GM21723 (cell line): Measurements from ENCODE around the gene CCL2.

ENCODE experiments used
- ATAC-seq: cut with Tn5 transposase; IDR thresholded peaks from one replicate; pipeline ENCODE4 v1.9.1; 2021; ENCODE audit warnings: mild to moderate bottlenecking, moderate library complexity; ENCODE audit not compliant: unreplicated experiment

CCL2 gene

DNA sequence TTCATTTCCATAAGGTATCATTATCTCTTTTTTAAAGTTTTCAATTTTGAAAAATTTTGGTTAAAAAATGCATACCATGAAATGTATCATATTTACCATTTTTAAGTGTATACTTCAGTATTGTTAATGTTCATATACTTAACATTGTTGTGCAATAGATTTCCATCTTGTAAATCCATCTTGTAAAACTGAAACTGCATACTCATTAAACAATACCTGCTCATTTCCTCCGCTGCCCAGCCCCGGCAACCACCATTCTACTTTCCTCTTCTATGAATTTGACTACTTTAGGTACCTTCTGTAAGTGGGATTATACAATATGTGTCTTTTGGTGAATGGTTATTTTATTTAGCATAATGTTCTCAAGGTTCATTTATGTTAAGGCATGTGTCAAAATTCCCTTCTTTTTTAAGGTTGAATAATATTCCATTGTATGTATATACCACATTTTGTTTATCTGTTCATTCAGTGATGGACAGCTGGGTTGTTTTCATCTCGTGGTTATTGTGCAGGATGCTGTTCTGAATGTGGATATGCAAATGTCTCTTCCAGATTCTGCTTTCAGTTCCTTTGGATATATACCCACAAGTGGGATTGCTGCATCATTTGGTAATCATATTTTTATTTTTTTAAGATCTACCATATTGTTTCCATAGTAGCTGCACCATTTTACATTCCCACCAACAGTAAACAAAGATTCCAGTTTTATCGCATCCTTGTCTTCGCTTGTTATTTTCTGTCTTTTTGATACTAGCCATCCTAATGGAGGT lies 6.7 kb downstream of the CCL2 start:
- ATAC-seq = no peak

DNA sequence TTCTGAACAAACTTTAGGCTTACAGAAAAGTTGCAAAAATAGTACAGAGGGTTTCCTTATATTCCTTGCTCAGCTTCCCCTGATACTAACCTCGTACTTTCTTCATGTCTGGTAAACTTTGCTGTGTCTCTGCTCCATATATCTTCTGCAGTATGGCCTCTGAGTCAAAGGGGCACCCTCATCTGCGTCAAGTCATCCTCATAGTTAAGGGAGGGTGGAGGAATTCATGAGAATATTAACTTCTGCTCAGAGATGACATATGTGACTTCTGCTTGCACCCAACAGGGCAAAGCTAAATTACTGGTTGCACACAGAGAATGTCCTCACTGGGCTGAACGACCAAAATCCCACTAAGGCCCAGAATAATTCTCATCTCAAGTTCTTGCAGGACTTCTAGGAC lies 10.6 kb downstream of the CCL2 start:
- no peak for ATAC-seq

DNA sequence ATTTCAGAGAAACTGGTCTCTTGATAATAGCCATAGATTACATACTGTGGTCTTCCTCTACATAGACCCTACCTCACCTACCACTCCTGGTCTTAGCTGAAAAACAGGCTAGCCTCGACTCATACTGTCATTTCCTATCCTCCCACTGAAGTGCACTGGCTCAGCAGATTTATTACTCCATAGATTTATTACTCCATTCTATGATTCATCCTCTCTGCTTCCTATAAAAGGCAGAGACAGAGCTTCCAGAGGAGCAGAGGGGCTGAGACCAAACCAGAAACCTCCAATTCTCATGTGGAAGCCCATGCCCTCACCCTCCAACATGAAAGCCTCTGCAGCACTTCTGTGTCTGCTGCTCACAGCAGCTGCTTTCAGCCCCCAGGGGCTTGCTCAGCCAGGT lies 14.9 kb downstream of the CCL2 start, which contains the start of gene CCL7:
CCL7 (plus strand) TSS at position 253 of the 400 bp plus-strand sequence; CDS start at position 323, 70 bp downstream.
- ATAC-seq = no peak

DNA sequence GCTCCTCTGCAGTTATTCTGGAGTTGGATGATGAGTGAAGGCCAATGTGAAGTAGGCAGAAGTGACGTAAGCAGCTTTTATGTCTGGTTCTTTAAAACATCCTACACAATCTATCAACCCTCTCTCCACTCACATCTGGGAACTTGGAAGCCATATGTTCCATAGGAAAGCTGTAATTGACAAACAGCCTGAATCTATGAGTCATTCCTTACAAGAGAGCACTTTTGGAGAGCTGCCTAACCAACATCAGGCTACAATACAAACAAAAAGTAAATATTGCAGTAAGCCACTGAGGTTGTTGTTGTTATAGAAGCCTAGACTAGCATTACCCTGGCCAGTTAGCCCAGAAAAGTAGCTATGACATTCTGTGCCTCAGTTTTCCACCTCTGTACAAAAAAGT lies 20.8 kb downstream of the CCL2 start:
- no peak for ATAC-seq

DNA sequence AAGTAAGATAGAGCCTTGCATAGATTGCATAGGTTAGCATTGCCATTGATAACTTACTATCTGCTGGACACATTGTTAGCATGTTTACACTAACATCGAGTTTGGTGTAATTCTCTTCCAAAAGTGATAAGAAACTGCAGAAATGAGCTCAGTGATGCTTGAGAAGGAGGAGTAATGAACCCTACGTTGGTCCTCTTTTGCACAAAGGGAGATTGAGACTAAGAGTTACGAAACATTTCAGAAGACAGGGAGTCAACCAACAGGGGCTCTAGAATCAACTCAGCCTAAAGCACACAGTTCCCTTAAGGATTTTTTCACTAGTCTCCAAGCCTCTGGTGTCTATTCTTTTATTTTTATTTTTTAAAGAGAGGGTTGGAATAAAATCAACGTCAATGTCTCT lies 21.7 kb downstream of the CCL2 start:
- no peak for ATAC-seq

DNA sequence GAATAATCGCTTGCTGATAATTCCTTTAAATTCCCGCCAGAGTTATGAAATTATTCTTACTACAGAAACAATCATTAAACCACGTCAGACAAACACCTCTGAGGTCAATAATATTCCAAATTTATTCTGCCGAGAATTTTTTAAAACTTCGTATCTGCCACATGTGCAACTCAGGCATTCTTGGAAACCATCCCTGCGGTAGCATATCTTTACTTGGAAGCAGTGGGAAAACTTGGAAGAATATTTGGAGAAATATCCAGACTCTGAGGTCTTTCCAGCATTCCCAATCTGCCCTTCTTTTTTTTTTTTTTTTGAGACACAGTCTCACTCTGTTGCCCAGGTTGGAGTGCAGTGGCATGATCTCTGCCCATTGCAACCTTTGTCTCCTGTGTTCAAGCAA lies 28.5 kb downstream of the CCL2 start:
- ATAC-seq = no peak

DNA sequence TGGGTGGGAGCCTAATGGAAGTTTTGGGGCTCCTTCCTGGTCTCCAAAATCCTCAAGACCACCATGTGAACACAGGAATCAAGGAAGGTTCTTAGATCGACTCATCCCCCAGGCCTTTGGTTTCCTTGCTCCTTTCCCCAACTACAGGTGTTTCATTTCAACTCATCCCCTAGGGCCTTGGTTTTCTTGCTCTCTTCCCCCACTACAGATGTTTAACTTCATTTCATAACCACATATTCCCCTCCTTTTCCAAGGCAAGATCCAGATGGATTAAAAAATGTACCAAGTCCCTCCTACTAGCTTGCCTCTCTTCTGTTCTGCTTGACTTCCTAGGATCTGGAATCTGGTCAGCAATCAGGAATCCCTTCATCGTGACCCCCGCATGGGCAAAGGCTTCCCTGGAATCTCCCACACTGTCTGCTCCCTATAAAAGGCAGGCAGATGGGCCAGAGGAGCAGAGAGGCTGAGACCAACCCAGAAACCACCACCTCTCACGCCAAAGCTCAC lies 30.3 kb downstream of the CCL2 start, which contains the start of gene CCL11:
CCL11 (plus strand) TSS at position 457 of the 507 bp plus-strand sequence. CDS start 67 bp downstream, outside the sequence.
- ATAC-seq = no peak

DNA sequence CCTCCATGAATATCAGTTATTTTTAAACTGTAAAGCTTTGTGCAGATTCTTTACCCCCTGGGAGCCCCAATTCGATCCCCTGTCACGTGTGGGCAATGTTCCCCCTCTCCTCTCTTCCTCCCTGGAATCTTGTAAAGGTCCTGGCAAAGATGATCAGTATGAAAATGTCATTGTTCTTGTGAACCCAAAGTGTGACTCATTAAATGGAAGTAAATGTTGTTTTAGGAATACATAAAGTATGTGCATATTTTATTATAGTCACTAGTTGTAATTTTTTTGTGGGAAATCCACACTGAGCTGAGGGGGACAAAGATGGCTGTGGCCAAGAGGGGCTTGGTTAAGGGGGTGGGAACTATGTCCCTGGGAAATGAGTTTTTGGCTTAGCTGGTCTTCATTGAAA lies 32.8 kb downstream of the CCL2 start:
- ATAC-seq = no peak

DNA sequence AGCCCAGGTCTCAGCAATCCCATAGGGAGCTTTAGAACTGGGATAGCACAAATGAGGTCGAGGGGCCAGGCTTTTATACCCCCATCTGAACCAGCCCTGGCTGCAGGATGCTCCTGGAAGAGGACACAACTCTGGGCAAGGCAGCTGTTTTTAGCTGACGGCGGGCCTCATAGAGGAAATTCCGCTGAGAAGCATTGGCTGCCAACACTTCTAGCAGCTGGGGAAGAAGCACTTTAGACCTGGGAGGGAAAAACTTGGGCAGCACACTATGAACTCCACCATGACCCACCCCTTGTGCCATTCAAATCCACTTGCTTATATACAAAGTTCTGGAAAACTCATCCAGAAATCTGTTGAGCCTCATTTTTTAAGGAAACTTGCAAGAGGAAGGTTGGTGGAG lies 35.5 kb downstream of the CCL2 start:
- ATAC-seq = no peak

DNA sequence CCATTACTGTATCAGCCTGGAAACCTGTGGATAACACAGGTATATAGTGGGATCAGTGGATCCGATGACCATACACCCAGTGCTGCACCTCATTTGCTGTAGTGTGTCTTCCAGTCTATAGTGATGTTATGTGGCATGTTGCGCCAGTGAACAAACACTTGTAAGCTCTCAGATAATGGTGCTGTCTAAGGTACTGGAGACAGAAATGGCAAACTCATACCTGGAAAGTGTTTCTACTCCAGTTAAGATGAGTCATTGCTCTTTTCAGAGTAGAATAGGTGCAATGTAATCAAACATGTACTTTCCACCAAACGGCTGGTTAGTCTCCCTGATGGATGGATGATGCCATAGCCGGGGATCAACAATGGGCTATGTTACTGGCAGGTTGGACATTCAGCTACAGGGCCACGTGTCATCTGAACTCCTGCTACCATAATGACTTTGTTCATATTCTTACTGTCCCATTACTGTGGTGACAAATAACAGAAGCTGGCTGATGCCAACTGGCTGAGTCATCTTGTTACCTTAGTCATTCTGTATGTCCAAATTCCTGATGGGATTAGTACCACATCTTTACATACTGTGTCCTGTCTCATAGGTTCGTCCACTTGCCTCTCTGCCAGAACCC lies 36.8 kb downstream of the CCL2 start:
- no peak for ATAC-seq

DNA sequence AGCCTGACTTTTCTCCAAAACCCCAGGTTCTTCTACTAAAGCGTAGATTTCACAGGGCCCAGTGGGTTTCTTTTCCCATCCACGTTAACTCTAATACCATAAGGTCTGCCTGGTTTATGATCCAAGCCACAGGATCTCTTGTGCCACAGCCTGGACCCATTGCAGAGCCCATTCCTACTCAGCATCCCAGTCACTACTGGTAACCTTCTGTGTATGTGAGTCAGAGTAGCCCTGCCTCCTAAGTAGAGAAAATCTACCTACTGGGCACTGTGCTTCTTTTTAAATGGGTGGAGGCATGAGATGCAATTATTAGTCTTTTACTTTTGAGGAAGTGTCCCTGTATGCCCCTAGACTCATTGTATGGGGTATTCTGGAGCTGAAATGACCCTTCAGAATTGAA lies 43.9 kb downstream of the CCL2 start:
- ATAC-seq = no peak

DNA sequence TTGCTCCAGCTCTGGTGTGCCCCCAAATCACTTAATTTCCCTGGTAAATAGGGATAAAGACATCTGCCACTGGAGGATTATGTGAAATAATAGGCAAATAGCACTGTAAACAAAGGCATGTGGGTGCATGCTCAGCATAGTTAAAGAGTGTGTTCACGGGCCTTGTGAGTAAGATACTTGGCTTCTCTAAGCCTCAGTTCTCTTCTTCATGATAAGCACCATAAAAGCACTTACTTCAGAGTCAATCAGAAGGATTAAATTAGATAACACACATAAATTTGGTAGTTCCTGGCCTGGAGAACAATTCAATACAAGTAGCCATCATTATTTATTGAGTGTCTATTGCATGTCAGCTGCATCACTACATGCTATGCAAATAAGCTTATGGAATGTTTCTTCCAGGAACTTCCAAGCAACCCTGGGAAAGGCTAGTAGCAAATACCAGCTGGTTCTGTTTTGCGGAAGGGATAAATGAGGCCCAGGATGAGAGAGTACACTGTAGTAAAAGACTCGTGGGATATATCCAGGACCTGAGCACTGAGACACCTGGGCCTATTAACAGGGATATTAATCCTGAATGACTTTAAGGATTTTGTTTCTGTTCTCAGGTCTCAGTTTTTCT lies 45.0 kb downstream of the CCL2 start:
- no peak for ATAC-seq

DNA sequence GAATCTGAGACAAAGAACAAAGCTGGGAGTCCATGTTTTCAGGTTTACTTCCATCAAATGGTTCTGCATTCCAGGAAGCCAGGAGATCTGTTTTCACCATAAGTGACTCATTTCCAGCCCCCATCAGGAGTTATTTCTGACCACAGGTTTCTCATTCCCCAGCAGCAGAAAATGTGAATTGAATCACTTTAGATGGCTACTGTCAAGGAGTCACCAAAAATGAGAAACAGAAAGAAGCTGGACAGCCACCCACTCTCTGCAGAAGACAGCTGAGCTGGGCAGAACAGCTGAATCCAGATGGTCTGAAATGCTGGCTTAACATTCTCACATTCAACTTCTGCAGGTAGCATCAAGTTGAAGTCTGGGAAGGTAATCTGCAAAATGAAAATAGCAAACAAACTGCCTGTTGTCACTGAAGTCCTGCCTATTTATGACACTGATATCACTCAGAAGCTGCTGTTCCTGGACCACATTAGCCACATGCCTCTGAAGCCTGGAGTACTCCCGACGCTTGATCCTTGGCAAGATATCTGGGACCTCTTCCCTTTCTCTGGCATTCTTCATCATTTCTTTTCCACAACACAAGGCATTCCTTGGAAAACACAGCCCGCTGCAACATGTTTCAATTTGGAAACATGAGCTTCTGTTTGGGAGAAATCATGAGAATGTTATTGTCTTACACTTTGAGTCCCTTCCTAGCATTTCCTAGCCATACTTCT lies 45.7 kb downstream of the CCL2 start:
- ATAC-seq = no peak

DNA sequence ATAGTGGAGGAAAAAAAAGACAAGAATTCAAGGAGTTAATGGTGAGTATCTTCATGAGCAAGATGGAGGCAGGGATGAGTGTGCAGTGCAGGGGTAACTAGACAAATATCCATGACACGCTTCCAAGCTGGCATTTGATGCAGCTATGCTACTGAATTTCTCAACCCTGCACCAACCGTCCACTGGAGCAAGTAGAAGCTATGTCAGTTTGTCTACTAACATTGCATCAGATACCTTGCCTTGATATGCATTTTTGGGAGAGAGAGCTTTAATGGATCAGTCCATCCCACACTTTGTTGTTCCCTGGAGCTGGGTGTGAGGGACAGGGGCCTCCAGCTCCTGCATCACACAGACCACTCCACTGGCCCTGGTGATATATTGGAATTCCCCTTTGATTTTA lies 46.9 kb downstream of the CCL2 start:
- ATAC-seq = no peak

DNA sequence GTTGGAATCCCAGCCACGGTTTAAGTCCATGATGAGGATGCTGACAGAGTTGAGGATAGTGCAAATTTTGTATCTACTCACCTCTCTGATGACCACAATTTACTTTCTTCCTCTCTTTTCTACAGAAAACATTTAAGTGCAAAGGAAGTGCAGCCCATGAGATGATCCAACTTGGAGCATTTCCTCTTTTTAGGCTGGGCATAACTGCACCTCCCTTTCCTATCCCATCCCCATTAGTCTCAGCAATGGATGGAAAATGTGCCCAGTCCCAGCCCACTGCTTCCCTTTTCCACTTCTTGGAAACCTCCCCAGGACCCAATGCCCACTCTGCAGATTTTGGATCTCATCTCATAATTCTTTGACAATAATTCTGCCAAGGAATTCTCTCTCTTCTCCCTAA lies 47.6 kb downstream of the CCL2 start:
- ATAC-seq = no peak

DNA sequence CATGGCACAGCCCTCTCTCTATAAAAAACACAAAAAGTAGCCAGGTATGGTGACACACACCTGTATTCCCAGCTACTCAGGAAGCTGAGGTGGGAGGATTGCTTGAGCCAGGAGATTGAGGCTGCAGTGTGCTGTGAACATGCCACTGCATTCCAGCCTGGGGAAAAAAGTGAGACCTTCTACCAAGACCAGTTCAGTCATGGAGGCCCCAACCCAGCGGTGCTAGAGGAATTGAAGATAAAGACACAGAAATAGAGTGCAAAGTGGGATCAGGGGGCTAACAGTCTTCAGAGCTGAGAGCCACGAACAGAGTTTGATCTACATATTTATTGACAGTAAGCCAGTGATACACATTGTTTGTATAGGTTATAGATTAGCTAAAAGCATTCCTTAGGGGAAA lies 48.5 kb downstream of the CCL2 start:
- ATAC-seq = no peak

DNA sequence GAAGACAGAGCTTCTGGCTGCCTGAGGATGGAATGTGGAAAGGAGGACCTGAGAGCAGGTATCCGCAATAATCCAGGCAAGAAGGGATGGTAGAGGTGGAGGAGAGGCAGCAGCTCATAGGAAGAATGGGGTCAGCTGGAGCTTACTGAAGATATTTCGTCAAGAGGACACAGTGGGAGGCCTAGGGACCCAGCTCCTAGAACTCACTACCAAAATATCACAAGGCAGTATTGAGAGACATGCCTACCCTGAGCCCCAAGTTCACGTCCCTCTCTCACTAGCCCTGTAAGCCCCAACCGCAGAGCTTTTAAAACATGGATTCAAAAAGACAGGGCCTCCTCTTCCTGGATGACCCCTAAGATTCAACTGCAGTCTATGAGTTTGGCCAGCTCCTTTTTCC lies 50.0 kb downstream of the CCL2 start:
- ATAC-seq = no peak

DNA sequence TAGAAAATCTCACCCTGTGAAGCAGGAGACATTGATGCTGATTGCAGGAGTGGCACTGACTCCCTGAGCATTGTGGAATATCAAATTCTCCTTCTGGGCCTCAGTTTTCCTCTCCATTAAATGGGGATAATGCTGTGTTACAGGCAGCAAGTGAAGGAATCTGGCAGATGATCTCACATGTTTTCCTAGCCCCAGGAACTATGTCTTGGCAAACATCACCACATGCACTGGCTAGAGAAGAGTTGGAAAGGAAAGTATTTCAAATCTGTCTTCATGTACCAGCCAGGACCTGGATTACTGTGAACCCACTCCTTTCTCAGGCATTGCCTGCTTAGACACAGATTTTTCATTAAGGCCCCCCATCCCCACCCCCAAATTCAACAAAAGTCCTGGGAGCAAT lies 50.5 kb downstream of the CCL2 start:
- ATAC-seq = no peak

DNA sequence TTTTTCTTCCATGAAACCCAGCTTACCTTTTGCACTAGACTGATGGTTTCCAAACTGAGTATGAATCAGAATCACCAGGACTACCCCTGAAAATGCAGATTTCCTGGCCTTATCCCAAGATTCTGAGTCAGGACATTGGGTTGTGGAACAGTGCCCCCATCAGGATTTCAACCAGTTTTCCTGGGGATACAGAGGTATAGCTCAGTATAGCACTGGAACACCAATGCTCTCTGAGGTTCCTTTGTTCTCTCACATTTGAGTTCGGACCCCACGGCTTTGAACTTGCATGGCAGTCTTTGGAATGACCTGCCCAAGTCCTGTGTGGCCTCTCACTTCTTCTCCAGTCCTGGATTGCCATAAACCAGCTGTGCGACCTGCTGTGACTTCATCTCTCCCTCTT lies 51.4 kb downstream of the CCL2 start:
- ATAC-seq = no peak
